Activated CD4-positive, alpha-beta T cell treated with anti-CD3 and anti-CD28 coated beads, Interleukin-2, Interleukin-6, amounts not matched to agents 100 ng/mL and 50 ng/mL, durations not matched to agents 16 hours and 8 hours (primary cell): ENCODE data around the gene ANO5.
"Not testable (repeated sequence)": the region's sequence is repeated elsewhere in the genome, so short reads cannot be mapped to it uniquely, and the experiment has no call there.

Experiments used
- DNase-seq: peaks from one replicate; pipeline ENCODE4 v3.0.0-alpha.2; 2020

The ANO5 gene

GRCh38 chr11:22207162-22207561, 14.3 kb downstream of the ANO5 start:
- no peak for DNase-seq

GRCh38 chr11:22208151-22208858, 15.4 kb downstream of the ANO5 start:
- no peak for DNase-seq

GRCh38 chr11:22216940-22217339, 24.1 kb downstream of the ANO5 start:
- DNase-seq, result no peak

- no peak for DNase-seq
Measured at GRCh38 chr11:22221143-22221542, 28.3 kb downstream of the ANO5 start.

- no peak for DNase-seq
Measured at GRCh38 chr11:22225190-22225589, 32.3 kb downstream of the ANO5 start.

- DNase-seq, result no peak
Measured at GRCh38 chr11:22234743-22235142, 41.9 kb downstream of the ANO5 start.

- peak; percentile 40 for DNase-seq
Measured at GRCh38 chr11:22244986-22245592, 52.2 kb downstream of the ANO5 start.

- DNase-seq, result no peak
Measured at GRCh38 chr11:22246992-22247391, 54.1 kb downstream of the ANO5 start.

GRCh38 chr11:22249871-22250270, 57.0 kb downstream of the ANO5 start:
- no peak for DNase-seq

GRCh38 chr11:22256876-22257275, 64.0 kb downstream of the ANO5 start:
- DNase-seq, result no peak

GRCh38 chr11:22263613-22264012, 70.7 kb downstream of the ANO5 start:
- DNase-seq, result no peak

GRCh38 chr11:22268983-22269624, 76.2 kb downstream of the ANO5 start:
- DNase-seq, result not testable (repeated sequence)

- DNase-seq, result no peak
Measured at GRCh38 chr11:22273781-22274180, 80.9 kb downstream of the ANO5 start.

- no peak for DNase-seq
Measured at GRCh38 chr11:22275600-22275999, 82.7 kb downstream of the ANO5 start.

GRCh38 chr11:22276535-22276934, 83.7 kb downstream of the ANO5 start:
- no peak for DNase-seq

- not testable (repeated sequence) for DNase-seq
Measured at GRCh38 chr11:22284991-22285390, 92.1 kb downstream of the ANO5 start.

GRCh38 chr11:22302368-22302767, 109.5 kb downstream of the ANO5 start:
- DNase-seq, result no peak

- peak; percentile 27 for DNase-seq
Measured at GRCh38 chr11:22304337-22304961, 111.6 kb downstream of the ANO5 start.

- DNase-seq, result no peak
Measured at GRCh38 chr11:22317656-22318055, 124.8 kb downstream of the ANO5 start.

- DNase-seq, result no peak
Measured at GRCh38 chr11:22331771-22332170, 138.9 kb downstream of the ANO5 start.
